B cell (primary cell): ENCODE results near the gene RABL3. TPM values are rescaled to one million over a fixed set of nuclear protein-coding genes. Genes with fewer than 3 reads are reported as not detected.

Source experiments
- ATAC-seq: fragments of 200-7000 bp; cut with Tn5 transposase; one replicate; pipeline ENCODE4 v1.10.0; 2021; ENCODE audit warnings: low read depth, mild to moderate bottlenecking, moderate number of reproducible peaks, moderate library complexity
- CTCF ChIA-PET: fragments of 350-600 bp; sonication (Branson Sonifier 250); formaldehyde crosslinking; loops from one replicate; lab custom pipeline; 2021; ENCODE audit warnings: antibody characterized with exemption, inconsistent platforms; lab: Charles Lee
- POLR2A ChIA-PET: fragments of 350-600 bp; sonication (Branson Sonifier 250); formaldehyde crosslinking; loops from one replicate; lab custom pipeline; 2021; ENCODE audit warnings: antibody characterized with exemption; lab: Charles Lee
- DNase-seq: peaks from one replicate; pipeline ENCODE4 v3.0.0; 2013
- H2AFZ ChIP-seq: 2 replicates; pipeline ENCODE4 v1.6.1; 2012; ENCODE audit warnings: mild to moderate bottlenecking, low read depth, low read length; ENCODE audit not compliant: insufficient read depth, poor library complexity, severe bottlenecking
- H3K27ac ChIP-seq, 2 donors: 1 replicate in 1 of 2; 2 replicates in 1 of 2; pipeline ENCODE4 v1.5.1; 2012 to 2013; ENCODE audit warnings: low read length in 2 of 2, mild to moderate bottlenecking in 2 of 2, moderate library complexity in 1 of 2
- H3K27me3 ChIP-seq, 4 experiments: fragments of 200-600 bp in 1 of 4; sonication (generic) in 1 of 4; replicated peaks in 1 of 4; 1 replicate in 2 of 4; 2 replicates in 2 of 4; pipeline versions ENCODE4 v1.6.1 to v1.7.0; 2013 to 2016; ENCODE audit warnings: low read length in 3 of 4, mild to moderate bottlenecking in 2 of 4, mixed read lengths in 1 of 4, moderate library complexity in 1 of 4; ENCODE audit not compliant: insufficient read depth in 4 of 4, control insufficient read depth in 3 of 4; ENCODE audit errors: control extremely low read depth in 1 of 4
- H3K36me3 ChIP-seq, 2 experiments: replicated peaks in 1 of 2; 1 replicate in 1 of 2; 2 replicates in 1 of 2; pipeline versions ENCODE4 v1.6.1 to v1.7.1; 2013; ENCODE audit warnings: low read length in 1 of 2; ENCODE audit not compliant: insufficient read depth in 2 of 2, control insufficient read depth in 1 of 2; ENCODE audit errors: control extremely low read depth in 1 of 2, extremely low read depth in 1 of 2
- H3K4me1 ChIP-seq, 2 donors: fragments of 200-600 bp in 1 of 2; sonication (generic) in 1 of 2; 1 replicate in 1 of 2; 2 replicates in 1 of 2; pipeline versions ENCODE4 v1.5.1 to v1.6.1; 2013 to 2017; ENCODE audit warnings: low read length in 2 of 2; ENCODE audit not compliant: control insufficient read depth in 2 of 2, insufficient read depth in 2 of 2
- H3K4me2 ChIP-seq: replicated peaks from 2 replicates; pipeline ENCODE3; 2012; ENCODE audit warnings: mild to moderate bottlenecking, low read depth, low read length; ENCODE audit not compliant: poor library complexity, severe bottlenecking
- H3K4me3 ChIP-seq, 5 experiments: fragments of 200-600 bp in 1 of 5; sonication (generic) in 1 of 5; 1 replicate in 3 of 5; 2 replicates in 2 of 5; pipeline versions ENCODE4 v1.5.1 to v1.7.0; 2011 to 2016; ENCODE audit warnings: low read length in 4 of 5, mild to moderate bottlenecking in 4 of 5, low read depth in 2 of 5, control low read depth in 1 of 5, moderate library complexity in 1 of 5; ENCODE audit not compliant: insufficient read depth in 1 of 5; ENCODE audit errors: control extremely low read depth in 1 of 5, extremely low read depth in 1 of 5
- H3K79me2 ChIP-seq: fragments of 200-600 bp; sonication (generic); one replicate; pipeline ENCODE4 v1.6.0; 2016; ENCODE audit warnings: low read length; ENCODE audit not compliant: control insufficient read depth, insufficient read depth
- H3K9ac ChIP-seq: fragments of 200-600 bp; sonication (generic); 2 replicates; pipeline ENCODE4 v1.6.1; 2017; ENCODE audit warnings: mild to moderate bottlenecking, low read length, moderate library complexity
- H3K9me3 ChIP-seq, 3 donors: one replicate each; pipeline versions ENCODE4 v1.6.1 to v1.7.1; 2013; ENCODE audit warnings: low read length in 2 of 3; ENCODE audit not compliant: control insufficient read depth in 2 of 3, insufficient read depth in 1 of 3; ENCODE audit errors: control extremely low read depth in 1 of 3
- H4K20me1 ChIP-seq: 2 replicates; pipeline ENCODE4 v1.6.0; 2012; ENCODE audit warnings: mild to moderate bottlenecking, low read length; ENCODE audit not compliant: insufficient read depth, control insufficient read depth, poor library complexity, severe bottlenecking
- H3K27ac Mint-ChIP-seq: one replicate; pipeline ENCODE4 v1.8.0; 2021; ENCODE audit warnings: mixed read lengths
- H3K27me3 Mint-ChIP-seq: one replicate; pipeline ENCODE4 v1.8.0; 2021; ENCODE audit warnings: mixed read lengths
- H3K4me1 Mint-ChIP-seq: one replicate; pipeline ENCODE4 v1.8.0; 2021; ENCODE audit warnings: mixed read lengths
- H3K4me3 Mint-ChIP-seq: one replicate; pipeline ENCODE4 v1.8.0; 2021; ENCODE audit warnings: mixed read lengths
- H3K9me3 Mint-ChIP-seq: one replicate; pipeline ENCODE4 v1.8.0; 2022; ENCODE audit warnings: mixed read lengths; ENCODE audit not compliant: insufficient read depth
- CTCF ChIP-seq: fragments of 200-600 bp; IDR thresholded peaks from one replicate; pipeline ENCODE4 v1.8.0; 2022; ENCODE audit warnings: antibody characterized with exemption, mild to moderate bottlenecking
- EZH2 ChIP-seq: IDR thresholded peaks from 2 replicates; pipeline ENCODE4 v1.6.1; 2012; ENCODE audit warnings: borderline replicate concordance, low read depth, mild to moderate bottlenecking, moderate library complexity, low read length; ENCODE audit not compliant: insufficient read depth, poor library complexity, severe bottlenecking
- intact Hi-C: fragments of 100-400 bp; cut with micrococcal nuclease; formaldehyde crosslinking; loops from one replicate; pipeline ENCODE4 v1.10.0; 2022
- polyA plus RNA-seq: library from polyadenylated mRNA; depleted of rRNA; stranded (reverse); fragments of >200 nt; gene quantifications from 2 replicates; pipeline ENCODE4 v1.2.3, GENCODE V29; 2012
- total RNA-seq, 2 donors: library from RNA; stranded (reverse); fragments of 120-200 nt in 1 of 2; gene quantifications; 1 replicate in 1 of 2; 2 replicates in 1 of 2; pipeline versions ENCODE4 v1.2.3 to v1.2.4, GENCODE V29; 2013 to 2022

The RABL3 gene
- total and polyA plus RNA-seq, 2 donors (not counting 1 experiment from before 2014, with no cell fraction given), result 2.5 to 18.8 TPM

- intact Hi-C loops, result no loop called here
- Histone ChIP-seq H3K4me1 (no peaks in the 10 kb centered on the region), H3K36me3 (peaks cover 2 to 5% of the 10 kb centered on the region in 2 experiments), H3K27ac (no peak overlapping the region), H4K20me1 (peaks cover 39% of the 10 kb centered on the region), H2AFZ (no peak overlapping the region), H3K79me2 (peaks cover 49% of the 10 kb centered on the region), H3K4me3 (no peak overlapping the region), H3K4me2 (no peak overlapping the region), H3K27me3 (no peaks in the 10 kb centered on the region), H3K9ac (no peak overlapping the region), H3K9me3 (no peaks in the 10 kb centered on the region)
- no peak for DNase-seq
- POLR2A ChIA-PET, result no interaction called here
- H3K27me3 Mint-ChIP-seq, result no peaks in the 10 kb centered on the region
- no peak overlapping the region for H3K4me3 Mint-ChIP-seq
- ATAC-seq, result no peak
- CTCF ChIA-PET, result interaction anchor here (2.0 kb wide), 1 partner anchor 29 kb away, joined by 7 read pairs; no protein-coding TSS in a partner anchor
- H3K4me1 Mint-ChIP-seq, result peaks cover 41% of the 10 kb centered on the region
- TF ChIP-seq EZH2 (no peak), CTCF (no peak)
- no peak overlapping the region for H3K27ac Mint-ChIP-seq
- no peaks in the 10 kb centered on the region for H3K9me3 Mint-ChIP-seq
These were observed 23.6 kb upstream of the RABL3 start for GRCh38 chr3:120765830-120766493.

GRCh38 chr3:120764206-120764605 lies 21.9 kb upstream of the RABL3 start:
- Mint-ChIP-seq H3K9me3 (no peaks in the 10 kb centered on the region), H3K27ac (no peak overlapping the region), H3K4me3 (no peak overlapping the region), H3K27me3 (no peaks in the 10 kb centered on the region), H3K4me1 (peaks cover 53% of the 10 kb centered on the region)
- TF ChIP-seq CTCF (no peak), EZH2 (no peak)
- ChIA-PET POLR2A (no interaction called here), CTCF (no interaction called here)
- H4K20me1 ChIP-seq, result peaks cover 35% of the 10 kb centered on the region
- no peak overlapping the region for H3K27ac ChIP-seq
- H3K4me2 ChIP-seq, result no peak overlapping the region
- no peaks in the 10 kb centered on the region for H3K27me3 ChIP-seq
- H3K36me3 ChIP-seq, result peaks cover 0 to 2% of the 10 kb centered on the region in 2 experiments
- no peaks in the 10 kb centered on the region for H3K4me1 ChIP-seq
- ATAC-seq (no peak), DNase-seq (no peak)
- no peak overlapping the region for H2AFZ ChIP-seq
- no peak overlapping the region for H3K9ac ChIP-seq
- H3K79me2 ChIP-seq, result peaks cover 50% of the 10 kb centered on the region
- H3K4me3 ChIP-seq, result no peak overlapping the region
- H3K9me3 ChIP-seq, result no peaks in the 10 kb centered on the region
- intact Hi-C loops, result no loop called here
